ENCODE results near the gene ZFP69B.
"Not testable (repeated sequence)": the region's sequence is repeated elsewhere in the genome, so short reads cannot be mapped to it uniquely, and the experiment has no call there.

Gene ZFP69B

GRCh38 chr1:40438391-40439015, 11.8 kb upstream of the ZFP69B start:
- DNase-seq: no peak

DNA sequence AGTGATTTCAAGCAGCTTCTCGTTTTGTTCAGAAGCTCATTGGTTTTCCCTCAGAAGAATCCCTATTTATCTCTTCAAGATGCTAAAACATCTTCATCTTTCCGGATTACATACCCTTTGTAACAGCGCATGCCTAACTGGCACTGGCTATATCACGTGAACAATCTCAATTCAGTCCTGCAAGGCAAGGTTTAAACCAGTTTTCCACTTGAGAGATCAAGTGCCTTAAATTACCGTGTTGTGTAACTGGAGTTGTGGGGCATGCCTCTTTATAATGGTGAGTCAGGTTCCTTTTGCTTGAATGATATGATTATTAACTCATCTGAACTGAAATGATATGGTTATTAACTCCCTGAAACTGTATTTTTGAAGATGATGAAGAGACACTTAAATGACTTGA, 11.0 kb upstream of the ZFP69B start:
- DNase-seq: no peak

- peak; percentile 62 for DNase-seq
These were observed 390 bp downstream of the ZFP69B start for GRCh38 chr1:40450495-40451237.

DNA sequence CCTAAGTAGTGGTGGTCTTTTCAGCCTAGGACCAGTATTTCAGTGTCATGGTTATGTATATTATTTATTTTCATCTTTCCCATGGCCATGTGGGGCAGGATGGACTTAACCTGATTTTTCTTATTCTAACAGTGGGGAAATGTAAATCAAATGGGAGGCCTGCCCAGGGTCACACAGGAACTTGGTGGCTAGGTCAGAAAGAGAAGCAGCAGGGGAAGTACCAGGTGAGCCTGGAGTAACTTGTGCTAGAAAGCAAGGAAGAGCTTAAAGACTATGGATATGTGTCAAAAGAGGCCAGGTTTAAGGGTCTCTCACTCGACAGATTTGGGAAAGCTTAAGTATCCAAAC, 936 bp downstream of the ZFP69B start:
- DNase-seq: no peak

- no peak for DNase-seq
These were observed 4.6 kb downstream of the ZFP69B start for GRCh38 chr1:40454873-40455272.

DNA sequence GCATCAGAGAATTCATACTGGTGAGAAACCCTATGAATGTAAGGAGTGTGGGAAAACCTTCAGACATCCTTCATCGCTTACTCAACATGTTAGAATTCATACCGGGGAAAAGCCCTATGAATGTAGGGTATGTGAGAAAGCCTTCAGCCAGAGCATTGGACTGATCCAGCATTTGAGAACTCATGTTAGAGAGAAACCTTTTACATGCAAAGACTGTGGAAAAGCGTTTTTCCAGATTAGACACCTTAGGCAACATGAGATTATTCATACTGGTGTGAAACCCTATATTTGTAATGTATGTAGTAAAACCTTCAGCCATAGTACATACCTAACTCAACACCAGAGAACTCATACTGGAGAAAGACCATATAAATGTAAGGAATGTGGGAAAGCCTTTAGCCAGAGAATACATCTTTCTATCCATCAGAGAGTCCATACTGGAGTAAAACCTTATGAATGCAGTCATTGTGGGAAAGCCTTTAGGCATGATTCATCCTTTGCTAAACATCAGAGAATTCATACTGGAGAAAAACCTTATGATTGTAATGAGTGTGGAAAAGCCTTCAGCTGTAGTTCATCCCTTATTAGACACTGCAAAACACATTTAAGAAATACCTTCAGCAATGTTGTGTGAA, 12.8 kb downstream of the ZFP69B start:
- no peak for DNase-seq

DNA sequence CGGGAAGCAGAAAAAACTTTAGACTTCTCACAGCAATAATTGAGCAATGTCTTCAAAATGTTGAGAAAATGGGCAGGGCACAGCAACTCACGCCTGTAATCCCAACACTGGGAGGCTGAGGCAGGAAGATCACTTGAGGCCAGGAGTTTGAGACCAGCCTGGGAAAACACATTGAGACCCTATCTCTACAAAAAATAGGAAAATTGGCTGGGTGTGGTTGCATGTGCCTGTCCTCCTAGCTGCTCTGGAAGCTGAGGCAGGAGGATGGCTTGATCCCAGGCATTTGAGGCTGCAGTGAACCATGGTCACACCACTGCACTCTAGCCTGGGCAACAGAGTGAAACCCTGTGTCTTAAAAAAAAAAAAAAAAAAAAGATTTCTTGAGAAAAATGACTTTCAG, 19.1 kb downstream of the ZFP69B start:
- no peak for DNase-seq

DNA sequence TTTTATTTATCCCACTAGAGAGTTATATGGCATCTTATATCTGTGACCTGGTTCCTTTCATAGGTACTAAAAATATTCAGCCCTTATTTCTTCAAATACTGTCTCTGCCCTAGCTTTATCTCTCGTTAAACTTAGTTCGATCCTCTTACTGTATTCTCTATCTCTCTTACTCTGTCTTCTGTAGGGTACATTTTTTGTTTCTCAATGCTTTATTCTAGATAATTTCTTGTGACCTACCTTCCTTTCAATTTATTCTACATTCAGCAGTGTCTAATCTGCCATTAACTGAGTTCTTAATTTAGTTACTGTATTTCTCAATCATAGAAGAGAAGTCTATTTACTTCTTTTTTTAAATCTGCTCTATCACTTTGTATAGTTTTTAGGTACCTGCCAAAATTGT, 25.0 kb downstream of the ZFP69B start:
- no peak for DNase-seq

DNA sequence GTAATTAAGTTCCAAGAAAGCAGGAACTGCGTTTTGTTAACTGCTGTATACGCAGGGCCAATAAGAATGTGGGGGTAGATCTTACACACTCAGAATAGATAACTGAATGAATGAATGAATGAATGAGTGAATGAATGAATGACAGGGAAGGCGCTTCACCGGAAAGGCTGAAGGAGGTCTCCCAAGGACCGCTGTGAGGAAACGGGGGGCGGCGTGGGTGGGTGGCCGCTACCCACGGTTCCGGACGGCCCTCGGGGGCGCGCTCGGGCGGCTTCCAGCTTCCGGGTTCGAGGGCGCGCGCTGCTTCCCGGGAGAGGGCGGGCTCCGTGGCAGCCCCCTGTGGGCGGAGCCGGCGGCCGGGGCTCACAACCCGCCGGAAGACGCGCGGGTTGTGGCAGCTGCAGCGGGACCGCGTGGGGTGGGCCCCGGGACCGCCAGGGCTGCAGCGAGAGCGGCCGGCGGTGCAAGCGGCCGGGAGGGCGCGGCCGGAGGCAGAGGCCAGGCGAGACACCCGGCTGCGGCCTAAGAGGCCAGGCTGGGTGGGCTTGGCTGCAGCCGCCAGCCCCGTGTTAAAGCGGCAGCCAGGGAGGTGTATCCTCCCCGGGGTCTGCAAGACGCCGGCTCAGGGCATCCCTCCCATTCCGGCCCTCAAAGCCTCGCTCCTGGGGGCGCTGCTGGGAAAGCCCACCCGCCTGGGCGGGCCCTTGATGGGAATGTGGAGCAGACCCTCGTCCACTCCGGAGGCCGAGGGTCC, 26.8 kb downstream of the ZFP69B start, which contains the start of gene ZFP69:
Gene ZFP69 (plus strand): TSS at position 367 of the 754 bp plus-strand sequence. CDS start 2,072 bp downstream, outside the sequence.
- peak; percentile 61 for DNase-seq

GRCh38 chr1:40477678-40478053, 27.4 kb downstream of the ZFP69B start:
- no peak for DNase-seq

DNA sequence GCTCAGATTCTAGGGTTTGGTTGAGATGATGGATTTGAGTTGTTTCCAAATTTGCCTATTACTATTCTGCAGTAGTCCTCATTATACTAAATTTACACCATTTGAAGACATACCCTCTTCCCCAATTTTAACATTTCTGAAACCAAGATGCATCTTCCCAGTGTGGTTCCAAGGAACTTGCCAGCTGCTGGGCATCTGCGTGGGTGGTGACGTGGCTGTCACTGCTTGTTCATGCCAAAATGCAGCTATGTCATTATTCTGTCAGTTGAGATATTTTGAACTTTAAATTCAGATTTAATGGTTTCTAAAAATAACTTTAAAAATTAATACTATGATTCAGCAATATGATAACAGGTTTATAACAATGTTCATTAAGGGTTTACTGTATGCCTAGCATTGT, 28.0 kb downstream of the ZFP69B start:
- no peak for DNase-seq

DNA sequence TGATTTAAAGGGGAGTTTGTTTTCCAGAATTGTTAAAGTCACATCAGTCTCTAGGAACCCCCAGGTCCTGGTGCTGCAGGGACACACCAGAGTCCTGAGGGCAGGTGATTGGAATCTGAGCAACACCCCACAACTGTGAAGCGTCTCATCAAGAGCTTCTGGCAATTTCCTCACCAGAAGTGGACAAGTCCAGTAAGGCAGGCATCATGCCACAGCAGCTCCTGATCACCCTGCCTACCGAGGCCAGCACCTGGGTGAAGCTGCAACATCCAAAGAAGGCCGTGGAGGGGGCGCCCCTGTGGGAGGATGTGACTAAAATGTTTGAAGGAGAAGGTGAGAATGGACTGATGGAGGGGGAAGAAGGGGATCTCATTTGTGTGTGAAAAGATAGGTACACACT, 28.9 kb downstream of the ZFP69B start:
- DNase-seq: no peak

- no peak for DNase-seq
These were observed 45.1 kb downstream of the ZFP69B start for GRCh38 chr1:40495315-40495903.

GRCh38 chr1:40502651-40503050, 52.4 kb downstream of the ZFP69B start:
- DNase-seq: not testable (repeated sequence)

DNA sequence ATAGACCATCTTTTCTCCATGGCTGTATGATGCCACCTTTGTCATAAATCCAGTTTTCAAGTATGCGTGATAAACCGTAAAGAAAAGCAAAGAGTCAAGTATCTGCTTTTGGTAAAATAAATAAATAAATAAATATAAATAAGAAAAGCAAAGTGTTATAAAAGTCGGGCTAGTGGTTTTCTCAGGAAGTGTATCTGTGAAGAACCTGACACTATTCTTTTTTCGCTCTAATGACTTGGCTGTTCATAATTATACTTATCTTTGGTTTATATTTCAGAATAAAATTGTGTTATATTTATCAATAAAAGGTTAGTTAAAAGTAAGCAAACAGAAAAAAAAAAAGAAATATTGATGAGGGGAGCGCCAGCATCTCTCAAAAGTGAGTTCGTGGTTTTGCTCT, 57.7 kb downstream of the ZFP69B start:
- no peak for DNase-seq

DNA sequence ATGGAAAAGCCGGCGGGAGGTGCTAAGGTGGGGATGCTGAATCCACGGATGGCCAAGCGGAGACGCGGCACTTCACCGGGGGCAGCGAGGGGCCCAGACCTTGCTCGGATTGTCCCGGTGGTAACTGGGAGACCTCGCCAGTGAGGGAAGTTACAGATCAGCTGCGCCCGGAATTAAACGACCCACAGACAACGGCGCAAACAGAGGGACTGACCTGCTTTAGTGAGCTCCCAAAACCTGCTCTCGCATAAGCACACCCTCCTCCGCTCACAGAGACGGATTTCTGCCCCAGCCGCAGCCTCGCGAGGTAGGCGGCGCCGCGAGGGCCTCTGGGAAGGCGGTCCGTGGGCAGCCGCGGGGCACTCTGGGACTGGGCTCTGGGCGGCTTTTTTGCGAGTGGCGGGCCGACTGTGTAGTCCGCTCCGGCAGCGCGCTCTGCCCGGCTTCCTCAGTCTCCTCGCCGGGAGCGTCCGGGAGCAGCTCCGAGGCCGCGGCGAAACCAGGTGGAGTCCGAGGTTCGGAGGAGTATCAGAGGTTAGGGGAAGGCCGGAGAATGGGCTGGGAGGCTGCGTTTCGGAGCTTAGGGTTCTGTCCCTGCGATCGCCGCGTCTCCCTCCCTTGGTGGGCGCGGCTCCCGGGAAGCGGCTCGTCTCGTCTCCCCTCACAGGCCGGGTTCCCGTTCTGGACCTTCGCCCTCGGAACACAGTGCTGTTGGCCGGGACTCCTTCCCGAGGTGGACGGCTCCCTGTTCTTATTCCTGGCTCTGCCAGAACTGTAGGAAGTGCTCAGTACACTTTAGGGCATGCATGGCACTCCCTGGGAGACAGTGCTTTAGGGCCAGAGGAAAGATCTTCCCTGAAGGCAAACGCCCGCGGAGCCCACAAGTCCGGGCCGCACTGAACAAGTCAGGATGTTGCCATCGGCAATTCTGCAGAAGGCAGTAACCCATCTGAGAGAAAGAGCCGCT, 58.4 kb downstream of the ZFP69B start, which contains the start of gene EXO5:
Gene EXO5 (plus strand): TSS at position 393 of the 967 bp plus-strand sequence. CDS start 5,778 bp downstream, outside the sequence.
- DNase-seq: peak; percentile 64
